Measurements from ENCODE around the gene NLRX1. TPM values are rescaled to one million over a fixed set of nuclear protein-coding genes. Genes with fewer than 3 reads are reported as not detected.
"Not testable (repeated sequence)": the region's sequence is repeated elsewhere in the genome, so short reads cannot be mapped to it uniquely, and the experiment has no call there.

NLRX1 gene
- total RNA-seq, 1 experiment from 2014 or later, result 14.7 TPM

DNA sequence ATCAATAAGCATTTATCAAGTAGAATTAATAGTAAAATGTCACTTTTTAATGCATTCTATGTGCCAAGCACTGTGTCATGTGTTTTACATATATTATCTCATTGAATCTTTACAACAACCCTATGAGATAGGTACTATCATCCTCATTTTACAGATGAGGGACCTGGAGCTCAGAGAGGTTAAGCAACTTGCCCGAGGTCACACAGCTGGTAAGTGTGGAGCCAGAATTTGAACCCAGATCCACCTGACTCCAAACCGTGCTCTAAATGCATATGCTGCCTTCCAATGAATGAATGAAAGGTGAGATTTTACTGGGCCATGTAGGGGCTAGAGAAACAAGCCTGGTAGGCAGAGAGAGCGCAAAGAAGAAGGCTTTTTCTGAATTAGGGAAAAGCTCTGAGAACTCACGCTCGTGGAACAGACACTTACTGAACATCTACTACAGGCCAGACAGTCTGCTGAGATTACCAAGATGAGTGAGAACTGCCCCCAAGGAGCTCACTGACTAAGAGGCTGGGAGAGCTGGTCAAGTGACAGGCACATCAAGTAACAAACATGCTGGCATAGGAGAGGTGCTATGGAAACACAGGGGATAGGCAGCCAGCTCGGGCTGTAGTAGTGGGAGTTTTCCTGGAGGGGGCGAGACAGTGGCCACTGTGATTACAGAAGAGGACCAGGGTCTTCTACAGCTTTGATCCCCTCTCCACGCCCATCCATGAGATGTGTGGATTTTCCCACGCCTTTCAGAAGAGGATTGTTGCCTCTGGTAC, 15.3 kb upstream of the NLRX1 start:
- no peak for DNase-seq (ENCODE audit: low spot score)

DNA sequence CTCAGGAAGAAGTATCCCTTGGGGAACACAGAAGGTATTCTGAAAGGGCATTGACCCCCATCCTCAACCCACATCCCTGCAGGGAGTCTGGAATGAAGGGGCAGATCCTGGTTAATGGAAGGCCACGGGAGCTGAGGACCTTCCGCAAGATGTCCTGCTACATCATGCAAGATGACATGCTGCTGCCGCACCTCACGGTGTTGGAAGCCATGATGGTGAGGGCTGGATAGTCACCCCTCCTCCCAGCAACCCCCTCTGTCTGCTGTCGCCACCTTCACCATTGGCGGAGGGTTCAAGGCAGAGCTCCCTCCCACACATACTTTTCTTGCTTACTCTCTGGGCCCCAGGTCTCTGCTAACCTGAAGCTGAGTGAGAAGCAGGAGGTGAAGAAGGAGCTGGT, 14.3 kb upstream of the NLRX1 start:
- DNase-seq (ENCODE audit: low spot score), result no peak

DNA sequence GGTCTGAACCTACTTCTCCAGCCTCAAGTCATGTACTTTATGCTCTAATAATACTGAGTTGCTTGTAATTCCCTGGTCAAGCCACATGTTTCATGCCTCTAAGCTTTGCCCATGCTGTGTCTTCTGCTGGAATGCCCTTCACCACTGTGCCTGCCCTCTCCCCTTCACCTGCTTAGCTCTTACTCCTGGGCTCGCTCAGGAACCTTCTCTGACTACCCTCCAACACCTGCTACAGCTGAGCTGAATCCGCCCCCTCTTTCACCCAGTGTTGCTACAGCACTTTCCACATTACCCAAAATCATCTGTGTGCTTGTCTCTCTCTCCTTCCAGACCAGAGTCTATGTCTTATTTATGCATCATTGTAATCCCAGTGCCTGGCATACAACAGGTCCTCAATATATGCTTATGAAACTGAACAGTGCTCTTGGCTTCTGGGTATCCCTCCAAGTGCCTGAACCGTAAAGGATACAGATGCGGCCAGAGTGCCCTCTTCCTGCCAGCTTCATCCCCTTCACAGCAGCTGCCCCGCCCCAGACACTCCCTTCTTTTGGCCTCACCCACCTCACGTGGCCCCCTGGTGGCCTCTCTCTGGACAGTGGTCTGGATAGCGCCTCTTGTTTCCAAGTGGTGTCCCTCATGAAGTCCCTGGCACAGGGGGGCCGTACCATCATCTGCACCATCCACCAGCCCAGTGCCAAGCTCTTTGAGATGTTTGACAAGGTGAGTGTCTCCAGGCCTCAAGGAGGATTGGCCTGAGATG, 12.6 kb upstream of the NLRX1 start:
- no peak for DNase-seq (ENCODE audit: low spot score)

DNA sequence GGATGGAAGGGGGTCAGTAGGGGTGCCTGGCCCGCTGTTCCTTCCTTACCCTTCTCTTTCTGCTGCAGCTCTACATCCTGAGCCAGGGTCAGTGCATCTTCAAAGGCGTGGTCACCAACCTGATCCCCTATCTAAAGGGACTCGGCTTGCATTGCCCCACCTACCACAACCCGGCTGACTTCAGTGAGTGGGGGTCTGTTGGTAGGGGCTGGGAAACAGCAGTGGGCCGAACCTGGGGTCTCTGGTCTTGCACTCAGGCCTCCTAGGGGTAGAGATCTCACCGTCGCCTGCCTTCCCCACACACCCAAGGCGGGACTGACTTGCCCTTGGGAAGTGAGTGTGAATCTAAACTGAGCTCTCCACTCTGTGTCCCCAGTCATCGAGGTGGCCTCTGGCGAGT, 12.0 kb upstream of the NLRX1 start:
- no peak for DNase-seq (ENCODE audit: low spot score)

DNA sequence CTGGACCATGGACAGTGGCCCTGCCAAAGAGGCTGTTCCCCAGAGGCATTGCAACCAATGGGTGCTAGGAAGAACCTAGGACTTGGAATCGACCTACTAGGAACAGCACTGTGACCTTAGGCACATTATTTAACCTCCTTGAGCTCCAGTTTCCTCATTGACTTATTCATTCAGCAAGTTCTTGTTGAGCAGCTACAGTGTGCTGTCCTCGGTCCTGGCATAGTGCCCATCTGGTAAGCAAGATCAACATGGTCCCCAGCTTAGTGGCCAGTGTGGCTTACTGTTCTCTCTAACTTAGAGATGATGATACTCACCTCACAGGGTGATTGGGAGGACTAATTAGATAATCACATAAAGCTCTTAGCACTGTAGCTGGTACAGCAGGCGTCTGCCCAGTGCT, 11.5 kb upstream of the NLRX1 start:
- no peak for DNase-seq (ENCODE audit: low spot score)

DNA sequence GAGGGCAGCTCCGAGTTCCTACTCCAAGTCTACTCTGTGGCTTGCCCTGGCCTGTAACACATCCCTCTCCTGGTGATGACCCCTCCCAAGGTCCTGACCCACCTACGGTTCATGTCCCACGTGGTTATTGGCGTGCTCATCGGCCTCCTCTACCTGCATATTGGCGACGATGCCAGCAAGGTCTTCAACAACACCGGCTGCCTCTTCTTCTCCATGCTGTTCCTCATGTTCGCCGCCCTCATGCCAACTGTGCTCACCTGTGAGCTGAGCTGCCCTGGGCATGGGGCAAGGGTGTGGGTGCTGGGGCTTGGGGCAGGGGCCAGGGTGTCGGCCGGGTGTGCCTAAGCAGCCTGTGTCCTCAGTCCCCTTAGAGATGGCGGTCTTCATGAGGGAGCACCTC, 10.1 kb upstream of the NLRX1 start:
- no peak for DNase-seq (ENCODE audit: low spot score)

DNA sequence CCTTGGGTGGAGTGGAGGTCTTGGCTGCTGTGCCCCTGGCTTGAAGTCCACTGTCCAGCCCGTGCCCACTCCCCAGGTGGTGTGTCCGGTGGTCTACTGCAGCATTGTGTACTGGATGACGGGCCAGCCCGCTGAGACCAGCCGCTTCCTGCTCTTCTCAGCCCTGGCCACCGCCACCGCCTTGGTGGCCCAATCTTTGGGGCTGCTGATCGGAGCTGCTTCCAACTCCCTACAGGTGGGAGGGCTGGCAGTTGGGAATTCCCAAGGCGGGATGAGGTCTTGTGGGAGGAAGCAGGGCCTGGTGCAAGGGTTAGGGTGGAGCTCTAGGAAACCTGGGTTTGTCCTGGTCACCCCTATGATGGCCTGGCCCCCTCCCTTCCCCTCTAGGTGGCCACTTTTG, 8.4 kb upstream of the NLRX1 start:
- DNase-seq (ENCODE audit: low spot score), result no peak

DNA sequence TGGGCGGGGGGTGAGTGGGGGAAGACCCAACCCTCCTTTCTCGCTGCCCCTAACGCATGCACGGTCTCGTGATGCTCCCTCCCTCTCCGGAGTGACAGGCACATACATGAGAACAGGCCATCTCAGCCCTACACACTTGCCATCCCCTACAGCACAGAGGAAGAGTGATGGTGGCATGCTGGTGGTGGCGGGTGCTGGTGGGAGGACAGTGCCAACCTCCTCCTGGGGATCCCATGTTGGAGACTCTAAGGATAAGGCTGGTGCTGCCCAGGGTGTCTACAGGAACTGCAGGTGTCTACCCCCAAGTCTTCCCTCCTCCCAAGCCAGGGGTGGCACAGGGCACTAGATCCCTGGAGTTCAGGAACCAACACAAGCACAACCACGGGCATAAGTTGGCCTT, 6.7 kb upstream of the NLRX1 start:
- DNase-seq (ENCODE audit: low spot score), result no peak

DNA sequence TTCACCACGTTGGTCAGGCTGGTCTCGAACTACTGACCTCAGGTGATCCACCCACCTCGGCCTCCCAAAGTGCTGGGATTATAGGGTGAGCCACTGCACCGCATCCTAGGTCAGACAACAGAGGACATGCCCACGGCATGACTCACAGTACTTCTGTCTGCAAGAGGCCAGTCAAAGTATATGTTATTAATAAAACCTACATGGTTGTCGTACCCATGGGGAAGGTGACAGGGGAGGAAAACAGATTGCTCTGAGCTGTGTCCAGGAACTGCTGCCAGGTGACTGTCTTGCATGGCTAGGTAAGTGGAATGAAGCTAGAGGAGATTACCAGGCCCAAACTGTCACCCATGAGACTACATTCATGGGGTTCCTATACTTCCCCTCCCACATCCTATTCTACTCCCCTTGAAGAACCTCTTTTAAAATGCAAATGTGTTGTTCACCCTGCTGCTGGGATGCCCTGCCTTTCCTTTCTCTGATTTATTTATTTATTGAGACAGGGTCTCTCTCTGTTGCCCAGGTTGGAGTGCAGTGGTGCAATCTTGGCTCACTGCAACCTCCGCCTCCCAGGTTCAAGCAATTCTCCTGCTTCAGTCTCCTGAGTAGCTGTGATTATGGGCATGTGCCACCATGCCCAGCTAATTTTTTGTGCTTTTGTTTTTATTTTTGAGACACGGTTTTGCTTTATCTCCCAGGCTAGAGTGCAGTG, 2.0 kb upstream of the NLRX1 start:
- DNase-seq (ENCODE audit: low spot score), result peak; percentile 42

DNA sequence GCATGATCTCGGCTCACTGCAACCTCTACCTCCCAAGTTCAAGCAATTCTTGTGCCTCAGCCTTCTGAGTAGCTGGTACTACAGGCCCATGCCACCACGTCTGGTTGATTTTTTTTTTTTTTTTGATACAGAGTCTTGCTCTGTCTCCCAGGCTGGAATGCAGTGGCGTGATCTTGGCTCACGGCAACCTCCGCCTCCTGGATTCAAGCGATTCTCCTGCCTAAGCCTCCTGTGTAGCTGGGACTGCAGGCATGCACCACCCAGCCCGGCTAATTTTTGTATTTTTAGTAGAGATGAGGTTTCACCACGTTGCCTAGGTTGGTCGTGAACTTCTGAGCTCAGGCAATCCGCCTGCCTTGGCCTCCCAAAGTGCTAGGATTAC, 1.5 kb upstream of the NLRX1 start:
- not testable (repeated sequence) for DNase-seq (ENCODE audit: low spot score)

DNA sequence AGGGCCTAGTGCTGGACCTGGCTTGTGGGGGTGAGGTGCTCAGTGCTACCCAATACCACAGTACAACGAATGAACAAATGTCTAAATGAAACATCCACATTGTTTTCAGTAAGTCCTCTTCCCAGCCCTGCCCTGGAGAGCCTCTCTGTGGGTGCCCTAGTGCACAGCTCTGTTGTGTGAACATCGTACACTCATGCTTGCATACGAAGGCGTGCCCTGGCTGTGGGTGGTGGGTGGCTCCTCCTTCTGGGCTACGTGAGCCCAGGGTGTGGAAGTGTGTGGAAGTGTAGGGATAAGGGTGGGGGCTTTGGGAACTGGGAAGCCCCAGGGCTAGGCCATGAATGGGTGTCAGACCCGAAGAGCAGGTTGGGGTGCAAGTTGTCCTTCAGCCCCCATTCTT, 592 bp upstream of the NLRX1 start:
- no peak for DNase-seq (ENCODE audit: low spot score)

DNA sequence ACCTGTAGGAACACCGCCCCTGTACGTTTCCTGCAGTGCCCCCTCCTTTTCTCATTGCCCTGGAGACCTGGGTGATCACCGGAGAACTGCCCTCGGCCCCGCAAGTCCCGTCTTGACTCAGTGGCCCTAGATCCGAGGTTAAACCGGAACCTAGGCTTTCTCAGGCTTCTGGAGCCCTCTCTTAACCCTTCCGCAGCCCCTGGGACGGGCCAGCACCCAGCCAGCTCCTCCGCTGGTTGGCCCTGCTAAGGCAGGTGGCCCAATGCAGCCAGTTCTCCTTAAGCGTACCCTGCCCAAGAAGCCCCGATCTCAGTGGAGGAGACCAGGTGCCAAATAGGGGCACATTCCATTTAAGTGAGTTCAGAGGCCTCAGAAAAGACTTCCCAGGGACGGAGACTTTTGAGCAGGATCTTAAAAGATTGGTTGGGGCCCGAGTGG, 776 bp downstream of the NLRX1 start:
- DNase-seq (ENCODE audit: low spot score), result no peak

DNA sequence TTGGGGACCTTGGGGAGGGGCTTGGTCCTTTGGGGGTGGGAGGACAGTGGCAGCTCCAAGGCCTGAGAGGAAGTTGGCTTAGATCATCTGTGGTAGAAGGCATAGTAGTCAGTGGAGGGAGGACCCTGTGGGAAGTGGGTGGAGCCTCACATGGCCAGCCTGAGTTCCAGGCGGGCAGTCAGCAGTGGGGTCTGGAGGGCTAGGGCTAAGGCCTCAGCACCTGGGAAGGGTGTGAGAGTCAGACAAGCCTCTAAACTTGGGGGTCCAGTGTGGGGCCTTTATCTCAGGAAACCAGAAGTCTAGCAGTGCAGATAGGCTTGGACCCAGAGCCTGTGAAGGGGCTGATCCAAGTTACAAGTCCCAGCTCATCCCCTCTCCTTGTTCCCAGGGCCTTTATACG, 4.0 kb downstream of the NLRX1 start:
- no peak for DNase-seq (ENCODE audit: low spot score)

DNA sequence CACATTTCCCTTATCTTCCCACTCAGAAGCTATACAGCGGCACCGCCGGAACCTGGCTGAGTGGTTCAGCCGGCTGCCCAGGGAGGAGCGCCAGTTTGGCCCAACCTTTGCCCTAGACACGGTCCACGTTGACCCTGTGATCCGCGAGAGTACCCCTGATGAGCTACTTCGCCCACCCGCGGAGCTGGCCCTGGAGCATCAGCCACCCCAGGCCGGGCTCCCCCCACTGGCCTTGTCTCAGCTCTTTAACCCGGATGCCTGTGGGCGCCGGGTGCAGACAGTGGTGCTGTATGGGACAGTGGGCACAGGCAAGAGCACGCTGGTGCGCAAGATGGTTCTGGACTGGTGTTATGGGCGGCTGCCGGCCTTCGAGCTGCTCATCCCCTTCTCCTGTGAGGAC, 4.9 kb downstream of the NLRX1 start:
- DNase-seq (ENCODE audit: low spot score), result no peak

DNA sequence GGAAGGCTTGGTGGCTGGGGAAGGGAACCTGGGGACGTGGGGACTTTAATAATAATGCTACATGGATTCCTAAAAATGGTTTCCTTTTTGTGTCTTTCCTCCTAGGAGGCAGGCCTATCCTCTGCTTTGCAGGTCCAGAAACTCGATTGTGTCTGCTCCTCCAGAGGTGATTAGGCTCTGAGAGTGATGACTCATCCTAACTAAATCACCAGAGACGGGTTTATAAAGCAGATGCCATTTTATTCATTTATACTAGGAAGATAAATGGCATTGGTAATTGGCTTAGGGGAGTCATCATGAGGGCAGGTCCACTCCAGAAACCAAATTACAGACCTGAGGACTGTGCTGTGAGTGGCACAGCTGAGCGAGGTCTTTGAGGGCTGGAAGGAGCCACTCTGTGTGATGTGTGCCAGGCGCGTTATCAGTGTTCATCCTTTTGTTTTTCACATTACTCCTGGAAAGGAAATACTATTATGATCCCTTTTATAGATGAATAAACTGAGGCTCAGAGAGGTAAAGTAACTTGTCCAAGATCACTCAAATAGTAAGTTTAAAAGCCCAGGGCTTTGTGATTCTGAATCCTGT, 7.1 kb downstream of the NLRX1 start:
- DNase-seq (ENCODE audit: low spot score), result no peak

DNA sequence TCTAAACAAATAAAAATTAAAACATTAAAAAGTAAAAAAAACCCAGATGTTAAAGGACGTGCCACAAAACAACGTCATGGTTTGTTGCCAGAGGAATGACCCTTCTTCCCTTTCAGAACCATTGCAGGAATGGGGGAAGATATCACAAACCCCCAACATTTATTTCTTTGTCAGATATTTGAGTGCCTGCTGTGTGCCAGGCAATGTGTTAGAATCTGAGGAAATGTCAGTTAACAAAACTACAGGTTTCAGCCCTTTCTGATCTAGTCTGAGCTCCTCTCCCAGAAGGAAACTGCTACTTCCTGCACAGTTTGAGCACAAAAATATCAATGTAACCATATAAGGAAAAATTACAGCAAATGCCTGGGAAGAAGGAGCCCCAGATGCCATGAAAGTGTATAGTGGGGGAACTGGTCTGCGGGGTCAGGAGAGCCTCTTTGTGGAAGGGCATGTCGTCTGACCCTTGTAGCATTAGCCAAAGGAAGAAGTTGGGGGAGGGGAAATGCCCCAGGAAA, 9.7 kb downstream of the NLRX1 start:
- DNase-seq (ENCODE audit: low spot score), result no peak

DNA sequence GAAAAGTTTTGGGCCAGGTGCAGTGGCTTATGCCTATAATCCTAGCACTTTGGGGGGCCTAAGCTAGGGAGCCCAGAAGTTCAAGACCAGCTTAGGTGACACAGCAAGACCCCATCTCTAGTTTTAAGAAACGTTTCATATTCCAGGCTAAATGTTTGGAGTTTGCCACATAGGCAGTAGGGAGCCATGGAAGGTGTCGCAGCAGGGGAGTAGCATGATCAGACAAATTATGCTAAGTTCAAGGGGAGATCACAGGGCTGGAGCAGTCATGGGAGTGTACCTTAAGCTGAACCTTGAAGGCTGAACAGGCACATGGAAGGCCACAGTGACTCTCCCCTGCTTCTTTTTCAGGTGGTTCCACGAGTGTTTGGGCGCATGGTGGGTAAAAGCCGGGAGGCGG, 10.8 kb downstream of the NLRX1 start:
- no peak for DNase-seq (ENCODE audit: low spot score)

DNA sequence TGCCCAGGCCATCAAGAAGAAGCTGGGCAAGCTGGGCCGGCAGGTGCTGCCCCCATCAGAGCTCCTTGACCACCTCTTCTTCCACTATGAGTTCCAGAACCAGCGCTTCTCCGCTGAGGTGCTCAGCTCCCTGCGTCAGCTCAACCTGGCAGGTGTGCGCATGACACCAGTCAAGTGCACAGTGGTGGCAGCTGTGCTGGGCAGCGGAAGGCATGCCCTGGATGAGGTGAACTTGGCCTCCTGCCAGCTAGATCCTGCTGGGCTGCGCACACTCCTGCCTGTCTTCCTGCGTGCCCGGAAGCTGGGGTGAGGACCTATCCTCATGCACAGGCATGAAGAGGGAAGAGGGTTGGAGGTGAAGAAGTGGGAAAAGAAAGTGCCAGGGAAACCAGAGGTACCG, 11.5 kb downstream of the NLRX1 start:
- DNase-seq (ENCODE audit: low spot score), result no peak

DNA sequence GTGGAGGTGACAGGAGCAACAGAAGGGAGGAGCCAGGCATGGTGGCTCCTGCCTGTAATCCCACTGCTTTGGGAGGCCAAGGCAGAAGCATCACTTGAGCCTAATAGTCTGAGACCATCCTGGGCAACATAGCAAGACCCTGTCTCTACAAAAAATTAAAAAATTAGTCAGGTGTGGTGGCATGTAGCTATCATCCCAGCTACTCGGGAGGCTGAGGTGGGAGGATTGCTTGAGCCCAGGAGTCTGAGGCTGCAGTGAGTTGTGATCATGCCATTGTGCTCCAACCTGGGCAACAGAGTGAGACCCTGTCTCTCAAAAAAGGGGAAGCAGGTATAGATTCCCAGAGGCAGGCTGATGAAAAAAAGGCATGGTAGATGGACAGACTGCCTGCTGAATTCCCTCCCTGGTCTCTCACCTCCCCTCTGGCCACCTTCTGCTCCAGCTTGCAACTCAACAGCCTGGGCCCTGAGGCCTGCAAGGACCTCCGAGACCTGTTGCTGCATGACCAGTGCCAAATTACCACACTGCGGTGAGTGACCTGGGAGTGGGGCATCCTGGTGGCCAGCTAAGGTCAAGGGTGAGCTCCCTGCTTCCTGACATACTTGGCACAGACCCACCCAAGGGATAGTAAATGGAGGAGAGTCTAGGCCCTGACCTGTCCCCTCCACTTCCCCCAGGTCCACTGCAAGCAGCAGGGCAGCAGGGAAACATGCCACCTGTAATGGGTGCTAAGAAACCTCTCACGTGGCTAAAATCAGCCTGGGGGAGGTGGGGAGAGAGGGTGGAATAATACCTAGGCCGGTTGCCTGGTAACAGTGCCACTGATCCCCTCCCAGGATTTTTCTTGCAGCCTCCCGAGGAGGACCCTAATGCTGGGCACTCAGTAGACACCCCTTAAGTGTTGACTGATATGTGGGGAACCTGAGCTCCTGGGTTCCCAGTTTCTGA, 12.5 kb downstream of the NLRX1 start:
- DNase-seq (ENCODE audit: low spot score), result no peak

DNA sequence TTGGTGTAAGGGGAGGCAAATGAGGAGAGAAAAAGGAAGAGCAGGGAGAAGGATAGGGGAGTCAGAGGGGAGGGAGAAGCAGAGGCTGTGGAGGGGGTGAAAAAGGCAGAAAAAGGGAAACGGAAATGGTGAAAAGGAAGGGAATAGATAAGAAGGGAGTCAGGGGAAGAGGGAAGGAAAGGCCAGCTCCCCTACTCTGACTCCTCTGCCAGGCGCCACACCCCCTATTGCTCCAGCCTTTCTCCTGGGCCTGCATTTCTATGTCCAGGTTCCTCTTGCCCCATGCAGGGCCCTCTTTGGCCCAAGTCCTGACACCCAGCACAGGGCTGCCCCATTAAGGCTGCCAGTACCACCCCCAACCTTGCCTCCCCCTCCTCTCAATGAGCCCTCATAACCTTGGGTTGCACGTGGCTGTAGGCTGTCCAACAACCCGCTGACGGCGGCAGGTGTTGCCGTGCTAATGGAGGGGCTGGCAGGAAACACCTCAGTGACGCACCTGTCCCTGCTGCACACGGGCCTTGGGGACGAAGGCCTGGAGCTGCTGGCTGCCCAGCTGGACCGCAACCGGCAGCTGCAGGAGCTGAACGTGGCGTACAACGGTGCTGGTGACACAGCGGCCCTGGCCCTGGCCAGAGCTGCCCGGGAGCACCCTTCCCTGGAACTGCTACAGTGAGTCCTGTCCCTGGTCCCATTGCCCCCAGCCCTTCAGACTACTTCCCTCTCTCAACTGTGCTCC, 13.3 kb downstream of the NLRX1 start:
- no peak for DNase-seq (ENCODE audit: low spot score)

Data from H4 (cell line).